H1 (cell line): ENCODE data around the gene NECTIN1. TPM values are rescaled to one million over a fixed set of nuclear protein-coding genes. Genes with fewer than 3 reads are reported as not detected.
A peak's percentile ranks its signal among the peaks of the same experiment; 100 is the strongest.

ENCODE experiments used
- CTCF ChIA-PET: fragments of 300-600 bp; sonication (Branson Sonifier 250); formaldehyde crosslinking; loops from one replicate; lab custom pipeline; 2021; ENCODE audit not compliant: partially characterized antibody; lab: Charles Lee
- POLR2A ChIA-PET: fragments of 300-600 bp; sonication (Branson Sonifier 250); formaldehyde crosslinking; loops from one replicate; lab custom pipeline; 2021; ENCODE audit warnings: inconsistent platforms; ENCODE audit not compliant: partially characterized antibody; lab: Charles Lee
- DNase-seq, 2 experiments: peaks; one replicate each; pipeline versions ENCODE4 v3.0.0 to v3.0.0-alpha.2; 2010 to 2022; ENCODE audit warnings: low spot score in 2 of 2, low read depth in 1 of 2, mixed read lengths in 1 of 2
- FAIRE-seq: peaks from 2 replicates; lab custom pipeline; 2011; peaks lifted over from hg19 to GRCh38; lab: Jason Lieb, UNC
- H2AFZ ChIP-seq: 2 replicates; pipeline ENCODE4 v1.8.1; 2012; ENCODE audit warnings: low read length, inconsistent platforms
- H2AK5ac ChIP-seq: 2 replicates; pipeline ENCODE4 v1.6.1; 2013; ENCODE audit warnings: low read depth, low read length
- H2BK120ac ChIP-seq: replicated peaks from 2 replicates; pipeline ENCODE3; 2013; ENCODE audit warnings: low read depth, low read length, inconsistent platforms
- H2BK12ac ChIP-seq: 2 replicates; pipeline ENCODE4 v1.6.1; 2013; ENCODE audit warnings: low read depth, low read length
- H2BK15ac ChIP-seq: 2 replicates; pipeline ENCODE4 v1.6.1; 2013; ENCODE audit warnings: low read length
- H2BK20ac ChIP-seq: 2 replicates; pipeline ENCODE4 v1.6.1; 2013; ENCODE audit warnings: low read length
- H2BK5ac ChIP-seq: 2 replicates; pipeline ENCODE4 v1.6.1; 2013; ENCODE audit warnings: low read depth, low read length
- H3K14ac ChIP-seq: 2 replicates; pipeline ENCODE4 v1.6.1; 2013; ENCODE audit warnings: inconsistent platforms; ENCODE audit not compliant: insufficient read length
- H3K18ac ChIP-seq: 2 replicates; pipeline ENCODE4 v1.6.1; 2013; ENCODE audit warnings: low read length; ENCODE audit errors: extremely low read depth
- H3K23ac ChIP-seq: 2 replicates; pipeline ENCODE4 v1.6.1; 2013; ENCODE audit warnings: inconsistent platforms; ENCODE audit not compliant: insufficient read length
- H3K23me2 ChIP-seq: 2 replicates; pipeline ENCODE4 v1.6.1; 2013; ENCODE audit warnings: low read depth, low read length
- H3K27ac ChIP-seq: 2 replicates; pipeline ENCODE4 v1.6.1; 2011; ENCODE audit warnings: low read depth, low read length, inconsistent platforms
- H3K27me3 ChIP-seq, 4 experiments: replicated peaks in 1 of 4; 1 replicate in 1 of 4; 2 replicates in 3 of 4; pipeline versions ENCODE4 v1.6.1 to v1.8.1; 2011 to 2013; ENCODE audit warnings: low read length in 3 of 4, mild to moderate bottlenecking in 3 of 4, inconsistent platforms in 2 of 4, mixed read lengths in 2 of 4, moderate library complexity in 1 of 4; ENCODE audit not compliant: control insufficient read depth in 3 of 4, insufficient read depth in 3 of 4; ENCODE audit errors: extremely low read depth in 1 of 4
- H3K36me3 ChIP-seq, 4 experiments: 2 replicates each; pipeline versions ENCODE4 v1.6.1 to v1.8.1; 2011 to 2013; ENCODE audit warnings: mild to moderate bottlenecking in 4 of 4, low read length in 3 of 4, moderate library complexity in 2 of 4, control low read depth in 1 of 4, inconsistent platforms in 1 of 4; ENCODE audit not compliant: insufficient read depth in 4 of 4, control insufficient read depth in 2 of 4
- H3K4ac ChIP-seq: replicated peaks from 2 replicates; pipeline ENCODE3; 2013; ENCODE audit warnings: low read length, low read depth, mixed read lengths, inconsistent platforms; ENCODE audit not compliant: insufficient read length
- H3K4me1 ChIP-seq, 4 experiments: replicated peaks in 1 of 4; 1 replicate in 1 of 4; 2 replicates in 3 of 4; pipeline versions ENCODE4 v1.6.1 to v1.8.1; 2011 to 2013; ENCODE audit warnings: low read length in 3 of 4, inconsistent platforms in 2 of 4, mixed read lengths in 1 of 4; ENCODE audit not compliant: insufficient read depth in 4 of 4, control insufficient read depth in 3 of 4
- H3K4me2 ChIP-seq, 2 experiments: 2 replicates each; pipeline versions ENCODE4 v1.6.1 to v1.8.1; 2011 to 2013; ENCODE audit warnings: low read depth in 2 of 2, low read length in 2 of 2, control low read depth in 1 of 2, inconsistent platforms in 1 of 2, mild to moderate bottlenecking in 1 of 2; ENCODE audit not compliant: insufficient read depth in 1 of 2
- H3K4me3 ChIP-seq, 4 experiments: fragments of 200-600, 300-600 bp in 1 of 4; sonication (generic), shearing (Covaris generic), sonication (Bioruptor Twin) in 1 of 4; 2 replicates each; pipeline versions ENCODE4 v1.5.1 to v1.8.1; 2011 to 2016; ENCODE audit warnings: low read length in 4 of 4, low read depth in 3 of 4, control low read depth in 2 of 4, inconsistent platforms in 2 of 4, mild to moderate bottlenecking in 2 of 4, mixed read lengths in 1 of 4, moderate library complexity in 1 of 4; ENCODE audit not compliant: insufficient read depth in 2 of 4; ENCODE audit errors: extremely low read depth in 1 of 4
- H3K56ac ChIP-seq: replicated peaks from 2 replicates; pipeline ENCODE3; 2013; ENCODE audit warnings: low read depth, mild to moderate bottlenecking, mixed read lengths, low read length, inconsistent platforms; ENCODE audit not compliant: insufficient read length
- H3K79me1 ChIP-seq: 2 replicates; pipeline ENCODE4 v1.6.1; 2013; ENCODE audit warnings: low read depth, low read length, control low read depth
- H3K79me2 ChIP-seq, 2 experiments: 2 replicates each; pipeline versions ENCODE4 v1.6.1 to v1.8.1; 2012 to 2013; ENCODE audit warnings: low read length in 2 of 2, mild to moderate bottlenecking in 2 of 2, inconsistent platforms in 1 of 2; ENCODE audit not compliant: insufficient read depth in 2 of 2, control insufficient read depth in 1 of 2
- H3K9ac ChIP-seq, 4 experiments: replicated peaks in 1 of 4; 1 replicate in 1 of 4; 2 replicates in 3 of 4; pipeline versions ENCODE4 v1.6.1 to v1.8.1; 2011 to 2013; ENCODE audit warnings: low read depth in 3 of 4, low read length in 3 of 4, control low read depth in 2 of 4, mild to moderate bottlenecking in 2 of 4, moderate library complexity in 2 of 4, inconsistent platforms in 1 of 4; ENCODE audit errors: extremely low read depth in 1 of 4
- H3K9me3 ChIP-seq, 2 experiments: 2 replicates each; pipeline versions ENCODE4 v1.6.1 to v1.8.1; 2012 to 2013; ENCODE audit warnings: mild to moderate bottlenecking in 2 of 2, moderate library complexity in 2 of 2, control low read depth in 1 of 2, inconsistent platforms in 1 of 2, low read depth in 1 of 2, low read length in 1 of 2, mixed read lengths in 1 of 2; ENCODE audit not compliant: insufficient read depth in 2 of 2
- H4K20me1 ChIP-seq, 2 experiments: replicated peaks in 1 of 2; 2 replicates each; pipeline versions ENCODE3 to v1.8.1; 2011 to 2013; ENCODE audit warnings: inconsistent platforms in 2 of 2, low read length in 2 of 2, mild to moderate bottlenecking in 1 of 2; ENCODE audit not compliant: insufficient read depth in 2 of 2, control insufficient read depth in 1 of 2
- H4K5ac ChIP-seq: 2 replicates; pipeline ENCODE4 v1.6.1; 2013; ENCODE audit warnings: low read length, low read depth, mixed read lengths, inconsistent platforms; ENCODE audit not compliant: insufficient read length
- H4K8ac ChIP-seq: 2 replicates; pipeline ENCODE4 v1.8.0; 2013; ENCODE audit warnings: mild to moderate bottlenecking, moderate library complexity, low read length, inconsistent platforms; ENCODE audit not compliant: insufficient read depth; ENCODE audit errors: extremely low read depth
- H4K91ac ChIP-seq: replicated peaks from 2 replicates; pipeline ENCODE3; 2013; ENCODE audit warnings: low read length, mixed read lengths, inconsistent platforms; ENCODE audit not compliant: insufficient read length
- RAD21 ChIP-seq, 2 experiments: IDR thresholded peaks in 1 of 2; conservative IDR thresholded peaks in 1 of 2; 2 replicates each; pipeline ENCODE4 v1.6.1; 2011; ENCODE audit warnings: low read depth in 2 of 2, low read length in 2 of 2, improper control_type of control experiment in 1 of 2, inconsistent platforms in 1 of 2, mild to moderate bottlenecking in 1 of 2, moderate library complexity in 1 of 2
- SP1 ChIP-seq: IDR thresholded peaks from 2 replicates; pipeline ENCODE4 v1.6.1; 2011; ENCODE audit warnings: low read depth, low read length
- WGBS, 2 experiments: shearing (Covaris generic) in 1 of 2; methylation state at CpG; one replicate each; pipeline versions ENCODE4 v1.1.6 to v1.1.7; 2013 to 2015; ENCODE audit warnings: low lambda C conversion rate in 2 of 2, mixed read lengths in 2 of 2, inconsistent platforms in 1 of 2, low coverage in 1 of 2, missing lambda C conversion rate in 1 of 2; ENCODE audit not compliant: insufficient replicate concordance in 2 of 2, insufficient coverage in 1 of 2, insufficient read length in 1 of 2; ENCODE audit errors: extremely low coverage in 1 of 2, missing lambda C conversion rate in 1 of 2; 5-methylcytosine and 5-hydroxymethylcytosine counted together
- polyA plus RNA-seq, 7 experiments: library from polyadenylated mRNA; depleted of rRNA in 3 of 7; stranded (reverse) in 5 of 7; unstranded in 2 of 7; fragments of >200 nt in 5 of 7; fragments of 200-250 nt in 2 of 7; gene quantifications; 1 replicate in 5 of 7; 2 replicates in 1 of 7; 4 replicates in 1 of 7; pipeline versions ENCODE4 v1.2.1 to v1.2.3, GENCODE V29; 2011 to 2013; ENCODE audit warnings: missing spikeins in 2 of 7, mixed read lengths in 2 of 7
- total RNA-seq: library from RNA; stranded (reverse); fragmentation: NEBNext Ultra II Directional; extraction: Animal tissue kit (Norgen Biotek cat#: 25700); gene quantifications from 2 replicates; pipeline ENCODE4 v1.2.1, GENCODE V29; 2021
- TF ChIP-seq, protein P1 (sequence below), 3 experiments: IDR thresholded peaks; 1 replicate in 2 of 3; 2 replicates in 1 of 3; pipeline versions ENCODE4 v1.5.1 to v1.6.1; 2011; ENCODE audit warnings: low read length in 3 of 3, mild to moderate bottlenecking in 3 of 3, inconsistent platforms in 2 of 3, low read depth in 1 of 3, moderate library complexity in 1 of 3; ENCODE audit not compliant: insufficient read depth in 1 of 3; ENCODE audit errors: control extremely low read depth in 1 of 3

Gene NECTIN1
- total and polyA plus RNA-seq, 2 of the 8 experiments (the other 6 are each of a cell fraction or from before 2014, with no cell fraction given) = 43.2 to 97.7 TPM

- Histone ChIP-seq H3K23me2 (no peaks in the 10 kb centered on the region), H3K9ac (no peak overlapping the region), H3K14ac (no peak overlapping the region), H3K27ac (no peak overlapping the region), H3K4me3 (no peak overlapping the region), H3K4me1 (peaks cover 0 to 24% (median 17%) of the 10 kb centered on the region in 4 experiments; a peak in 6 of 7 replicates), H4K8ac (no peak overlapping the region), H2BK5ac (0 out of 2 replicates have a peak overlapping the region, but pooled peaks have one; percentile 29), H4K5ac (no peak overlapping the region), H3K18ac (no peak overlapping the region), H3K9me3 (peaks cover 10 to 14% of the 10 kb centered on the region in 2 experiments; a peak in 3 of 4 replicates), H2BK120ac (no peak overlapping the region), H4K20me1 (peaks cover 24 to 43% of the 10 kb centered on the region in 2 experiments), H4K91ac (no peak overlapping the region), H3K23ac (no peak overlapping the region), H2BK12ac (no peak overlapping the region), H2AFZ (no peak overlapping the region), H3K4ac (no peak overlapping the region), H3K79me2 (peaks cover 0 to 61% of the 10 kb centered on the region in 2 experiments; a peak in 2 of 4 replicates), H3K36me3 (peaks cover 11 to 23% (median 20%) of the 10 kb centered on the region in 4 experiments; a peak in 7 of 8 replicates), H3K27me3 (no peaks in the 10 kb centered on the region), H3K56ac (no peak overlapping the region), H2AK5ac (no peak overlapping the region), H3K79me1 (peaks cover 31% of the 10 kb centered on the region), H3K4me2 (no peak overlapping the region), H2BK20ac (no peak overlapping the region), H2BK15ac (no peak overlapping the region)
- ChIA-PET CTCF (interaction anchor here (0.6 to 9.6 kb wide), 26 partner anchors 12 to 427 kb away, joined by 3 to 55 read pairs (median 4); partner anchors contain the start of gene NECTIN1), POLR2A (interaction anchor here (0.9 kb wide), 1 partner anchor 129 kb away, joined by 3 read pairs; no protein-coding TSS in a partner anchor)
- TF ChIP-seq RAD21 (IDR thresholded peaks at IDR 0.05 in 1 of 2, conservative IDR thresholded peaks at IDR 0.05 in 1 of 2; ENCODE audit: low read depth in 2 of 2, low read length in 2 of 2) = peak in 1 of 2 experiments; percentile 8; a peak in 1 of 4 replicates
- no peak for TF ChIP-seq SP1
- TF ChIP-seq, protein P1, sequence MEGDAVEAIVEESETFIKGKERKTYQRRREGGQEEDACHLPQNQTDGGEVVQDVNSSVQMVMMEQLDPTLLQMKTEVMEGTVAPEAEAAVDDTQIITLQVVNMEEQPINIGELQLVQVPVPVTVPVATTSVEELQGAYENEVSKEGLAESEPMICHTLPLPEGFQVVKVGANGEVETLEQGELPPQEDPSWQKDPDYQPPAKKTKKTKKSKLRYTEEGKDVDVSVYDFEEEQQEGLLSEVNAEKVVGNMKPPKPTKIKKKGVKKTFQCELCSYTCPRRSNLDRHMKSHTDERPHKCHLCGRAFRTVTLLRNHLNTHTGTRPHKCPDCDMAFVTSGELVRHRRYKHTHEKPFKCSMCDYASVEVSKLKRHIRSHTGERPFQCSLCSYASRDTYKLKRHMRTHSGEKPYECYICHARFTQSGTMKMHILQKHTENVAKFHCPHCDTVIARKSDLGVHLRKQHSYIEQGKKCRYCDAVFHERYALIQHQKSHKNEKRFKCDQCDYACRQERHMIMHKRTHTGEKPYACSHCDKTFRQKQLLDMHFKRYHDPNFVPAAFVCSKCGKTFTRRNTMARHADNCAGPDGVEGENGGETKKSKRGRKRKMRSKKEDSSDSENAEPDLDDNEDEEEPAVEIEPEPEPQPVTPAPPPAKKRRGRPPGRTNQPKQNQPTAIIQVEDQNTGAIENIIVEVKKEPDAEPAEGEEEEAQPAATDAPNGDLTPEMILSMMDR (IDR thresholded peaks at IDR 0.05; ENCODE audit: control extremely low read depth in 1 of 3, insufficient read depth in 1 of 3, low read depth in 1 of 3, low read length in 3 of 3) = peak in 2 of 3 experiments; percentile 10 to 27; a peak in 2 of 4 replicates
- 74% methylated on average over 8 of the region's 8 CpGs; no CpG with 5 or more reads in 1 of the 2 experiments for WGBS, 2 experiments
- FAIRE-seq (no peak), DNase-seq (no peak)
Measured at GRCh38 chr11:119681361-119681910, 47.6 kb downstream of the NECTIN1 start.
